IMR-90 (cell line): ENCODE data around the gene PTS. TPM values are rescaled to one million over a fixed set of nuclear protein-coding genes. Genes with fewer than 3 reads are reported as not detected.
A peak's percentile ranks its signal among the peaks of the same experiment; 100 is the strongest.

Source experiments
- ATAC-seq: fragments of 200-7000 bp; cut with Tn5 transposase; 2 replicates; pipeline ENCODE4 v1.9.1; 2020; ENCODE audit warnings: low read depth, mild to moderate bottlenecking, moderate library complexity
- BruUV-seq: library from RNA; stranded (reverse); fragments of 400-500 nt; replicated peaks from 2 replicates; lab custom pipeline; 2021; lab: Mats Ljungman, UMichigan
- CTCF ChIA-PET: fragments of 300-600 bp; formaldehyde crosslinking; extraction: SDS; loops from one replicate; lab custom pipeline; 2021; ENCODE audit warnings: antibody characterized with exemption; lab: Yijun Ruan, JAX
- POLR2A ChIA-PET: fragments of 300-600 bp; sonication (Branson Sonifier 250); formaldehyde crosslinking; loops from one replicate; lab custom pipeline; 2022; ENCODE audit warnings: antibody characterized with exemption; ENCODE audit not compliant: unreplicated experiment; lab: Charles Lee
- DNase-seq: peaks from one replicate; pipeline ENCODE4 v3.0.0; 2013
- H2AFZ ChIP-seq: replicated peaks from 2 replicates; pipeline ENCODE3; 2013; ENCODE audit warnings: low read length, mild to moderate bottlenecking; ENCODE audit not compliant: poor library complexity
- H2AK5ac ChIP-seq: 2 replicates; pipeline ENCODE4 v1.6.1; 2013; ENCODE audit warnings: low read depth, low read length, inconsistent platforms
- H2AK9ac ChIP-seq: replicated peaks from 2 replicates; pipeline ENCODE3; 2013; ENCODE audit warnings: mild to moderate bottlenecking, low read depth, low read length, moderate library complexity; ENCODE audit not compliant: poor library complexity
- H2BK120ac ChIP-seq: 2 replicates; pipeline ENCODE4 v1.6.1; 2013; ENCODE audit warnings: low read depth, low read length, inconsistent platforms
- H2BK15ac ChIP-seq: 3 replicates; pipeline ENCODE4 v1.6.1; 2013; ENCODE audit warnings: low read depth, low read length, inconsistent platforms
- H2BK20ac ChIP-seq: 2 replicates; pipeline ENCODE4 v1.6.1; 2013; ENCODE audit warnings: low read depth, mild to moderate bottlenecking, inconsistent platforms, low read length, moderate library complexity
- H2BK5ac ChIP-seq: 2 replicates; pipeline ENCODE4 v1.6.1; 2013; ENCODE audit warnings: mild to moderate bottlenecking, low read depth, low read length, inconsistent platforms; ENCODE audit not compliant: poor library complexity, severe bottlenecking
- H3K14ac ChIP-seq: replicated peaks from 2 replicates; pipeline ENCODE4 v1.6.1; 2013; ENCODE audit warnings: low read depth, low read length, inconsistent platforms
- H3K18ac ChIP-seq: 2 replicates; pipeline ENCODE4 v1.6.1; 2013; ENCODE audit warnings: low read depth, low read length, control low read depth
- H3K23ac ChIP-seq: 2 replicates; pipeline ENCODE4 v1.6.1; 2013; ENCODE audit warnings: low read depth, low read length, inconsistent platforms
- H3K27ac ChIP-seq: 2 replicates; pipeline ENCODE4 v1.5.1; 2013; ENCODE audit warnings: mild to moderate bottlenecking, control low read depth, low read length; ENCODE audit not compliant: insufficient read depth
- H3K27me3 ChIP-seq: 2 replicates; pipeline ENCODE4 v1.6.1; 2013; ENCODE audit warnings: low read length; ENCODE audit not compliant: control insufficient read depth, insufficient read depth
- H3K36me3 ChIP-seq: 2 replicates; pipeline ENCODE4 v1.6.1; 2013; ENCODE audit warnings: low read length, mixed read lengths; ENCODE audit not compliant: control insufficient read depth, insufficient read depth
- H3K4ac ChIP-seq: 2 replicates; pipeline ENCODE4 v1.6.1; 2013; ENCODE audit warnings: low read depth, low read length, inconsistent platforms
- H3K4me1 ChIP-seq: 2 replicates; pipeline ENCODE4 v1.6.1; 2013; ENCODE audit warnings: low read length, mixed read lengths; ENCODE audit not compliant: control insufficient read depth, insufficient read depth
- H3K4me2 ChIP-seq: 2 replicates; pipeline ENCODE4 v1.6.1; 2013; ENCODE audit warnings: low read depth, mild to moderate bottlenecking, control low read depth, low read length, moderate library complexity
- H3K4me3 ChIP-seq: 2 replicates; pipeline ENCODE4 v1.5.1; 2013; ENCODE audit warnings: low read depth, mild to moderate bottlenecking, control low read depth, low read length, moderate library complexity; ENCODE audit not compliant: insufficient read depth
- H3K56ac ChIP-seq: 2 replicates; pipeline ENCODE4 v1.6.1; 2013; ENCODE audit warnings: low read length, inconsistent platforms; ENCODE audit not compliant: insufficient read depth; ENCODE audit errors: extremely low read depth
- H3K79me1 ChIP-seq, 2 experiments: 2 replicates each; pipeline ENCODE4 v1.6.1; 2013; ENCODE audit warnings: low read length in 2 of 2, inconsistent platforms in 1 of 2, low read depth in 1 of 2
- H3K9ac ChIP-seq: 2 replicates; pipeline ENCODE4 v1.6.1; 2013; ENCODE audit warnings: low read depth, low read length, control low read depth
- H3K9me1 ChIP-seq: 2 replicates; pipeline ENCODE4 v1.6.1; 2013; ENCODE audit warnings: low read length, inconsistent platforms; ENCODE audit not compliant: insufficient read depth
- H3K9me3 ChIP-seq: 2 replicates; pipeline ENCODE4 v1.6.1; 2013; ENCODE audit warnings: low read length; ENCODE audit not compliant: control insufficient read depth, insufficient read depth
- H4K20me1 ChIP-seq: 2 replicates; pipeline ENCODE4 v1.6.1; 2013; ENCODE audit warnings: low read length, inconsistent platforms; ENCODE audit not compliant: insufficient read depth
- H4K5ac ChIP-seq: 2 replicates; pipeline ENCODE4 v1.6.1; 2013; ENCODE audit warnings: mild to moderate bottlenecking, low read depth, low read length, control low read depth
- H4K8ac ChIP-seq, 2 experiments: 2 replicates each; pipeline ENCODE4 v1.6.1; 2013; ENCODE audit warnings: low read depth in 2 of 2, low read length in 2 of 2, control low read depth in 1 of 2, inconsistent platforms in 1 of 2
- H4K91ac ChIP-seq: 2 replicates; pipeline ENCODE4 v1.6.1; 2013; ENCODE audit warnings: low read depth, low read length, inconsistent platforms; ENCODE audit not compliant: insufficient read depth
- MXI1 ChIP-seq: IDR thresholded peaks from 2 replicates; pipeline ENCODE4 v1.6.1; 2012; ENCODE audit warnings: low read depth, mild to moderate bottlenecking, low read length, moderate library complexity, borderline replicate concordance
- RAD21 ChIP-seq: IDR thresholded peaks from 2 replicates; pipeline ENCODE4 v1.6.1; 2012; ENCODE audit warnings: low read length, improper control_type of control experiment
- WGBS, 2 experiments: methylation state at CpG; one replicate each; pipeline versions ENCODE4 v1.1.5 to v1.1.7; 2013; ENCODE audit warnings: missing lambda C conversion rate in 2 of 2; ENCODE audit not compliant: insufficient read length in 1 of 2; ENCODE audit errors: extremely low coverage in 2 of 2; 5-methylcytosine and 5-hydroxymethylcytosine counted together
- dilution Hi-C: fragments of 300-500 bp; cut with HindIII; formaldehyde crosslinking; loops from one replicate; pipeline ENCODE4 v1.14.3; 2018; ENCODE audit warnings: low sequenced_read_pairs; ENCODE audit not compliant: unreplicated experiment
- in situ Hi-C: fragments of 300-500 bp; cut with MboI; formaldehyde crosslinking; loops from 3 replicates; pipeline ENCODE4 v1.14.3; 2019; ENCODE audit warnings: low sequenced_read_pairs, inconsistent platforms, mixed read lengths
- intact Hi-C: fragments of 100-400 bp; cut with micrococcal nuclease; formaldehyde crosslinking; loops from 2 replicates; pipeline ENCODE4 v1.10.0; 2022
- polyA plus RNA-seq, 3 experiments: library from polyadenylated mRNA; depleted of rRNA; stranded (reverse); fragments of >200 nt; gene quantifications; 2 replicates each; pipeline ENCODE4 v1.2.3, GENCODE V29; 2012; ENCODE audit warnings: low replicate concordance in 1 of 3
- total RNA-seq: library from RNA; depleted of rRNA; stranded (reverse); fragments of >200 nt; gene quantifications from 2 replicates; pipeline ENCODE4 v1.2.3, GENCODE V29; 2012

Gene PTS
- total and polyA plus RNA-seq, 2 of the 4 experiments (the other 2 are of a cell fraction), result 21.0 to 51.8 TPM

GRCh38 chr11:112277029-112277428 is 50.8 kb downstream of the PTS start:
- Histone ChIP-seq H3K14ac (no peak overlapping the region), H3K18ac (no peak overlapping the region), H2BK20ac (peak overlapping the region; percentile 32; the same call in 1 of the 2 replicates), H4K91ac (no peak overlapping the region), H3K4ac (no peak overlapping the region), H2AFZ (no peak overlapping the region), H2BK120ac (no peak overlapping the region; the same call in 1 of the 2 replicates), H2AK9ac (no peak overlapping the region), H2AK5ac (no peak overlapping the region), H4K5ac (no peak overlapping the region), H3K9me1 (no peaks in the 10 kb centered on the region), H2BK5ac (no peak overlapping the region), H3K4me1 (peaks cover 2% of the 10 kb centered on the region), H3K27ac (no peak overlapping the region), H4K20me1 (no peaks in the 10 kb centered on the region), H4K8ac (no peak overlapping the region), H3K27me3 (0 out of 2 replicates have a peak, but pooled peaks cover 5% of the 10 kb centered on the region), H2BK15ac (0 out of 3 replicates have a peak overlapping the region, but pooled peaks have one; percentile 23), H3K23ac (no peak overlapping the region), H3K9me3 (no peaks in the 10 kb centered on the region), H3K4me3 (no peak overlapping the region), H3K9ac (no peak overlapping the region), H3K79me1 (no peaks in the 10 kb centered on the region), H3K56ac (no peak overlapping the region), H3K36me3 (no peaks in the 10 kb centered on the region), H3K4me2 (no peak overlapping the region)
- dilution Hi-C loops (no loop called here), intact Hi-C loops (loop anchor here (5.0 kb wide), 1 partner anchor 345 kb away; no protein-coding TSS in a partner anchor), in situ Hi-C loops (loop anchor here (10.0 kb wide), 1 partner anchor 162 kb away; no protein-coding TSS in a partner anchor)
- DNase-seq, result no peak
- POLR2A ChIA-PET, result no interaction called here
- CTCF ChIA-PET, result no interaction called here
- no peak for ATAC-seq
- TF ChIP-seq MXI1 (no peak), RAD21 (no peak)
- BruUV-seq, result no TSS peak
- WGBS, 2 experiments, result no CpG with 5 or more reads among the region's 1 CpG
